Measurements from ENCODE around the gene ADGRG6. TPM values are rescaled to one million over a fixed set of nuclear protein-coding genes. Genes with fewer than 3 reads are reported as not detected.
"Not testable (repeated sequence)": the region's sequence is repeated elsewhere in the genome, so short reads cannot be mapped to it uniquely, and the experiment has no call there.

The ADGRG6 gene
- total RNA-seq, 1 experiment from 2014 or later: 259 TPM

GRCh38 chr6:142280265-142280664, 21.5 kb upstream of the ADGRG6 start:
- Histone ChIP-seq H3K27me3 (ENCODE audit: control insufficient read depth, insufficient read depth, low read length) (no peaks in the 10 kb centered on the region), H3K9me3 (ENCODE audit: control insufficient read depth, insufficient read depth, low read depth, low read length) (peaks cover 4% of the 10 kb centered on the region; the same call in 1 of the 2 replicates), H3K36me3 (ENCODE audit: control insufficient read depth, insufficient read depth, low read length) (no peaks in the 10 kb centered on the region), H3K4me3 (ENCODE audit: low read depth in 2 of 2, low read length in 2 of 2) (no peak overlapping the region), H3K4me1 (ENCODE audit: control insufficient read depth, insufficient read depth, low read length) (peaks cover 8% of the 10 kb centered on the region; the same call in 1 of the 2 replicates), H3K27ac (ENCODE audit: low read length) (no peak overlapping the region; the same call in 1 of the 2 replicates)
- intact Hi-C loops (cut with micrococcal nuclease; ENCODE audit: unreplicated experiment) (no loop called here), in situ Hi-C loops (cut with HindIII; ENCODE audit: low pct_unique_long_range_greater_than_20kb, low sequenced_read_pairs) (no loop called here)
- CTCF ChIA-PET: no interaction called here
- no peak for DNase-seq (ENCODE audit: low read depth, low spot score)
- no peak for ATAC-seq
- TF ChIP-seq TCF7L2 (IDR thresholded peaks at IDR 0.05; ENCODE audit: low read depth, low read length): no peak
- TF ChIP-seq POLR2AphosphoS5 (IDR thresholded peaks at IDR 0.05; ENCODE audit: low read depth, low read length): no peak
- POLR2A ChIA-PET: no interaction called here
- BruUV-seq (replicated peaks): no TSS peak

GRCh38 chr6:142280927-142281326, 20.9 kb upstream of the ADGRG6 start:
- H3K4me1 ChIP-seq (ENCODE audit: control insufficient read depth, insufficient read depth, low read length): peaks cover 4% of the 10 kb centered on the region; the same call in 1 of the 2 replicates
- H3K4me3 ChIP-seq (ENCODE audit: low read depth in 2 of 2, low read length in 2 of 2): no peak overlapping the region
- DNase-seq (ENCODE audit: low read depth, low spot score) (no peak), ATAC-seq (no peak)
- no peak for TF ChIP-seq REST (IDR thresholded peaks at IDR 0.05; ENCODE audit: insufficient read depth in 1 of 2, low read depth in 2 of 2, low read length in 1 of 2)
- H3K27me3 ChIP-seq (ENCODE audit: control insufficient read depth, insufficient read depth, low read length): no peaks in the 10 kb centered on the region
- TSS peak; percentile 23 for BruUV-seq (replicated peaks)
- H3K36me3 ChIP-seq (ENCODE audit: control insufficient read depth, insufficient read depth, low read length): no peaks in the 10 kb centered on the region
- peaks cover 4% of the 10 kb centered on the region; the same call in 1 of the 2 replicates for H3K9me3 ChIP-seq (ENCODE audit: control insufficient read depth, insufficient read depth, low read depth, low read length)
- in situ Hi-C loops (cut with HindIII; ENCODE audit: low pct_unique_long_range_greater_than_20kb, low sequenced_read_pairs) (no loop called here), intact Hi-C loops (cut with micrococcal nuclease; ENCODE audit: unreplicated experiment) (no loop called here)
- POLR2A ChIA-PET: no interaction called here
- H3K27ac ChIP-seq (ENCODE audit: low read length): no peak overlapping the region
- CTCF ChIA-PET: no interaction called here

- ATAC-seq; H3K36me3 ChIP-seq (ENCODE audit: control insufficient read depth, insufficient read depth, low read length); H3K27ac ChIP-seq (ENCODE audit: low read length); DNase-seq (ENCODE audit: low read depth, low spot score); H3K4me3 ChIP-seq (ENCODE audit: low read depth in 2 of 2, low read length in 2 of 2); intact Hi-C loops (cut with micrococcal nuclease; ENCODE audit: unreplicated experiment); BruUV-seq (replicated peaks); POLR2A ChIA-PET; H3K9me3 ChIP-seq (ENCODE audit: control insufficient read depth, insufficient read depth, low read depth, low read length); H3K27me3 ChIP-seq (ENCODE audit: control insufficient read depth, insufficient read depth, low read length); H3K4me1 ChIP-seq (ENCODE audit: control insufficient read depth, insufficient read depth, low read length); CTCF ChIA-PET; in situ Hi-C loops (cut with HindIII; ENCODE audit: low pct_unique_long_range_greater_than_20kb, low sequenced_read_pairs): not testable (repeated sequence)
Observed at GRCh38 chr6:142283138-142283537, 18.7 kb upstream of the ADGRG6 start.

GRCh38 chr6:142284419-142284818, 17.4 kb upstream of the ADGRG6 start:
- no peak for ATAC-seq
- intact Hi-C loops (cut with micrococcal nuclease; ENCODE audit: unreplicated experiment) (no loop called here), in situ Hi-C loops (cut with HindIII; ENCODE audit: low pct_unique_long_range_greater_than_20kb, low sequenced_read_pairs) (no loop called here)
- DNase-seq (ENCODE audit: low read depth, low spot score): no peak
- ChIA-PET CTCF (no interaction called here), POLR2A (interaction anchor here (0.7 to 1.6 kb wide), 2 partner anchors 11 to 15 kb away, joined by 3 to 4 read pairs; no protein-coding TSS in a partner anchor)
- H3K9me3 ChIP-seq (ENCODE audit: control insufficient read depth, insufficient read depth, low read depth, low read length): peaks cover 4% of the 10 kb centered on the region; the same call in 1 of the 2 replicates
- H3K27ac ChIP-seq (ENCODE audit: low read length): no peak overlapping the region
- H3K27me3 ChIP-seq (ENCODE audit: control insufficient read depth, insufficient read depth, low read length): no peaks in the 10 kb centered on the region
- TF ChIP-seq SIN3A (IDR thresholded peaks at IDR 0.05; ENCODE audit: borderline replicate concordance, insufficient read depth, low read depth, low read length) (no peak), POLR2AphosphoS5 (IDR thresholded peaks at IDR 0.05; ENCODE audit: low read depth, low read length) (no peak), REST (IDR thresholded peaks at IDR 0.05; ENCODE audit: insufficient read depth in 1 of 2, low read depth in 2 of 2, low read length in 1 of 2) (no peak), TCF7L2 (IDR thresholded peaks at IDR 0.05; ENCODE audit: low read depth, low read length) (no peak)
- TF ChIP-seq, protein P1, sequence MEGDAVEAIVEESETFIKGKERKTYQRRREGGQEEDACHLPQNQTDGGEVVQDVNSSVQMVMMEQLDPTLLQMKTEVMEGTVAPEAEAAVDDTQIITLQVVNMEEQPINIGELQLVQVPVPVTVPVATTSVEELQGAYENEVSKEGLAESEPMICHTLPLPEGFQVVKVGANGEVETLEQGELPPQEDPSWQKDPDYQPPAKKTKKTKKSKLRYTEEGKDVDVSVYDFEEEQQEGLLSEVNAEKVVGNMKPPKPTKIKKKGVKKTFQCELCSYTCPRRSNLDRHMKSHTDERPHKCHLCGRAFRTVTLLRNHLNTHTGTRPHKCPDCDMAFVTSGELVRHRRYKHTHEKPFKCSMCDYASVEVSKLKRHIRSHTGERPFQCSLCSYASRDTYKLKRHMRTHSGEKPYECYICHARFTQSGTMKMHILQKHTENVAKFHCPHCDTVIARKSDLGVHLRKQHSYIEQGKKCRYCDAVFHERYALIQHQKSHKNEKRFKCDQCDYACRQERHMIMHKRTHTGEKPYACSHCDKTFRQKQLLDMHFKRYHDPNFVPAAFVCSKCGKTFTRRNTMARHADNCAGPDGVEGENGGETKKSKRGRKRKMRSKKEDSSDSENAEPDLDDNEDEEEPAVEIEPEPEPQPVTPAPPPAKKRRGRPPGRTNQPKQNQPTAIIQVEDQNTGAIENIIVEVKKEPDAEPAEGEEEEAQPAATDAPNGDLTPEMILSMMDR (IDR thresholded peaks at IDR 0.05): no peak
- 0 out of 2 replicates have a peak, but pooled peaks cover 3% of the 10 kb centered on the region for H3K4me1 ChIP-seq (ENCODE audit: control insufficient read depth, insufficient read depth, low read length)
- no TSS peak for BruUV-seq (replicated peaks)
- no peak overlapping the region for H3K4me3 ChIP-seq (ENCODE audit: low read depth in 2 of 2, low read length in 2 of 2)
- H3K36me3 ChIP-seq (ENCODE audit: control insufficient read depth, insufficient read depth, low read length): no peaks in the 10 kb centered on the region
